HepG2 (cell line): ENCODE results near the gene CHM. TPM values are rescaled to one million over a fixed set of nuclear protein-coding genes. Genes with fewer than 3 reads are reported as not detected.
A peak's percentile ranks its signal among the peaks of the same experiment; 100 is the strongest.

Experiments
- ARID5B ChIP-seq: IDR thresholded peaks from 2 replicates; pipeline ENCODE4 v1.4.0; 2020; ENCODE audit warnings: mild to moderate bottlenecking, missing genetic modification reagents
- ATM ChIP-seq: fragments of 450-650 bp; IDR thresholded peaks from 2 replicates; pipeline ENCODE4 v1.7.1; 2017; ENCODE audit warnings: mild to moderate bottlenecking, borderline replicate concordance
- CREB1 ChIP-seq, 2 experiments: fragments of 450-650 bp in 1 of 2; IDR thresholded peaks; 2 replicates each; pipeline ENCODE4 v1.6.1; 2016 to 2017; ENCODE audit warnings: control low read depth in 1 of 2, mild to moderate bottlenecking in 1 of 2, missing compliant biosample characterization in 1 of 2, missing genetic modification characterization in 1 of 2
- GABPA ChIP-seq, 2 experiments: IDR thresholded peaks; 2 replicates each; pipeline ENCODE4 v1.6.1; 2011 to 2016; ENCODE audit warnings: low read depth in 2 of 2, low read length in 1 of 2, missing biosample characterization in 1 of 2, missing genetic modification characterization in 1 of 2
- GATAD1 ChIP-seq: IDR thresholded peaks from 2 replicates; pipeline ENCODE4 v1.6.1; 2016; ENCODE audit warnings: missing genetic modification reagents, missing compliant biosample characterization
- HOXD1 ChIP-seq: sonication (generic); formaldehyde crosslinking; IDR thresholded peaks from 2 replicates; pipeline ENCODE4 v1.5.0; 2020; ENCODE audit warnings: missing genetic modification reagents
- IRF2 ChIP-seq: IDR thresholded peaks from 2 replicates; pipeline ENCODE4 v1.6.1; 2018; ENCODE audit warnings: missing genetic modification reagents, missing compliant biosample characterization
- KDM2A ChIP-seq: sonication (generic); formaldehyde crosslinking; IDR thresholded peaks from 2 replicates; pipeline ENCODE4 v1.4.0; 2020; ENCODE audit warnings: low read depth, missing genetic modification reagents, borderline replicate concordance
- MZF1 ChIP-seq: sonication (generic); formaldehyde crosslinking; IDR thresholded peaks from 2 replicates; pipeline ENCODE4 v1.8.1; 2023; ENCODE audit warnings: mild to moderate bottlenecking, missing genetic modification reagents, borderline replicate concordance
- PRMT3 ChIP-seq: sonication (generic); formaldehyde crosslinking; IDR thresholded peaks from 2 replicates; pipeline ENCODE4 v1.8.1; 2022; ENCODE audit warnings: low read depth, mild to moderate bottlenecking, moderate library complexity, missing genetic modification reagents, borderline replicate concordance
- RAD51 ChIP-seq: fragments of 450-650 bp; IDR thresholded peaks from 2 replicates; pipeline ENCODE4 v1.6.1; 2016; ENCODE audit warnings: borderline replicate concordance
- THAP9 ChIP-seq: sonication (generic); formaldehyde crosslinking; IDR thresholded peaks from 2 replicates; pipeline ENCODE4; 2020; ENCODE audit warnings: missing genetic modification reagents, mild to moderate bottlenecking, borderline replicate concordance
- ZBTB33 ChIP-seq: sonication (generic); formaldehyde crosslinking; IDR thresholded peaks from 2 replicates; pipeline ENCODE4 v1.4.0; 2020; ENCODE audit warnings: missing genetic modification reagents
- ZC3H13 ChIP-seq: sonication (generic); formaldehyde crosslinking; IDR thresholded peaks from 2 replicates; pipeline ENCODE4 v1.8.1; 2023; ENCODE audit warnings: mild to moderate bottlenecking, missing genetic modification reagents, moderate library complexity
- ZNF234 ChIP-seq: sonication (generic); formaldehyde crosslinking; conservative IDR thresholded peaks from 2 replicates; pipeline ENCODE4 v1.5.1; 2020; ENCODE audit warnings: mild to moderate bottlenecking, missing genetic modification reagents
- ZNF33A ChIP-seq: sonication (generic); formaldehyde crosslinking; IDR thresholded peaks from 2 replicates; pipeline ENCODE4 v1.5.1; 2020; ENCODE audit warnings: missing genetic modification reagents, mild to moderate bottlenecking, moderate library complexity, borderline replicate concordance
- ZNF879 ChIP-seq: sonication (generic); formaldehyde crosslinking; IDR thresholded peaks from 2 replicates; pipeline ENCODE4 v1.8.1; 2023; ENCODE audit warnings: missing genetic modification reagents
- polyA plus RNA-seq, 8 experiments: library from polyadenylated mRNA; depleted of rRNA in 3 of 8; stranded (reverse) in 7 of 8; unstranded in 1 of 8; fragments of >200 nt; fragmentation: Illumina TruSeq in 4 of 8; extraction: Trizol in 4 of 8; gene quantifications; 2 replicates each; pipeline versions ENCODE4 v1.2.1 to v1.2.3, GENCODE V29; 2011 to 2016; ENCODE audit warnings: low read depth in 4 of 8, missing spikeins in 1 of 8, mixed read lengths in 1 of 8; ENCODE audit not compliant: insufficient read depth in 1 of 8
- total RNA-seq, 5 experiments: library from RNA; depleted of rRNA; stranded (reverse); fragments of >200 nt; fragmentation: Illumina TruSeq; extraction: Trizol; gene quantifications; 2 replicates each; pipeline ENCODE4 v1.2.3, GENCODE V29; 2016; ENCODE audit warnings: low read depth in 1 of 5

CHM gene
- total and polyA plus RNA-seq, 2 of the 13 experiments (the other 11 are each of a cell fraction or from before 2014, with no cell fraction given): 15.1 to 15.5 TPM

GRCh38 chrX:86047174-86047935, at the start of gene CHM (continued):
- TF ChIP-seq THAP9 (CRISPR knock-in tag) (0 out of 2 replicates have a peak, but pooled peaks have one; percentile 23), MZF1 (no peak), PRMT3 (CRISPR knock-in tag) (no peak), ZNF879 (no peak), GABPA (IDR thresholded peaks at IDR 0.05; ENCODE audit: low read depth, low read length) (peak; percentile 49), GABPA (CRISPR knock-in tag; IDR thresholded peaks at IDR 0.05; ENCODE audit: low read depth) (peak; percentile 92), ZBTB33 (no peak), KDM2A (peak; percentile 29; the same call in 1 of the 2 replicates), ZNF234 (CRISPR knock-in tag) (no peak), ZNF33A (no peak), GATAD1 (peak; percentile 94), IRF2 (CRISPR knock-in tag) (peak; percentile 19; the same call in 1 of the 2 replicates), ZC3H13 (CRISPR knock-in tag) (no peak), ATM (no peak), HOXD1 (no peak), RAD51 (peak; percentile 81), ARID5B (peak; percentile 31; the same call in 1 of the 2 replicates), CREB1 (IDR thresholded peaks at IDR 0.05) (peak; percentile 56), CREB1 (CRISPR knock-in tag; IDR thresholded peaks at IDR 0.05) (peak; percentile 90)
